Vagina (tissue), 2 donors: ENCODE results near the gene DPM1.

ENCODE experiments used
- POLR2A ChIP-seq, 2 donors: fragments of 450-650 bp; IDR thresholded peaks; one replicate each; pipeline ENCODE4 v1.6.1; 2017; ENCODE audit warnings: antibody characterized with exemption in 2 of 2, mild to moderate bottlenecking in 2 of 2, moderate library complexity in 2 of 2
- POLR2AphosphoS5 ChIP-seq, 2 donors: sonication (generic); formaldehyde crosslinking; IDR thresholded peaks; one replicate each; pipeline ENCODE4 v1.9.0; 2017; ENCODE audit warnings: antibody characterized with exemption in 2 of 2, mild to moderate bottlenecking in 2 of 2, low read depth in 1 of 2; ENCODE audit not compliant: insufficient read depth in 1 of 2
- TF ChIP-seq, protein P1 (sequence below), 3 experiments: fragments of 450-650 bp in 2 of 3; fragments of 200-600 bp in 1 of 3; sonication (generic) in 1 of 3; IDR thresholded peaks; one replicate each; pipeline ENCODE4 v1.5.1; 2017 to 2019; ENCODE audit warnings: antibody characterized with exemption in 3 of 3, mild to moderate bottlenecking in 2 of 3, moderate library complexity in 2 of 3

DNA sequence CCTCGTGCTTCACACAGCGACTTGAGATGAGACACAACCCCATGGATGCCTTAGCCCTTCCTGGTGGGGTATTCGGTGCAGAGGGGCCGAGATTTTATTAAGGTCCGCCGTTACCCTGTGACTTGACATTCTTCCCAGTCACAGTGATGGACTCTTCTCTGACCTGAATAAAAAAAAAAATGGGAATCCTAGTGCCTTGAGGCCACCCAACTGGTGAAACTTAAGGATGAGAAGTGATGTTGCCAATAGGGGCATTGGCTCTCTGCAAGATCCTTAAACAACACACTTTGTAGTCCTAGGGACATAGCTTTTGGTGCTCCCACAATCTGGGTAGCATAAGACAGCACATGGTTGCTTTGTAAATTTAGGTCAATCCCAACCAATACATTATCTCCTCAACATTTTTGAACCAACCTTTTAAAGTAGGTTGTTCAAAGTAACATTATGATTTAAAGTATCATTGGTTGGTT is 26.3 kb downstream of the DPM1 start:
- TF ChIP-seq, protein P1, sequence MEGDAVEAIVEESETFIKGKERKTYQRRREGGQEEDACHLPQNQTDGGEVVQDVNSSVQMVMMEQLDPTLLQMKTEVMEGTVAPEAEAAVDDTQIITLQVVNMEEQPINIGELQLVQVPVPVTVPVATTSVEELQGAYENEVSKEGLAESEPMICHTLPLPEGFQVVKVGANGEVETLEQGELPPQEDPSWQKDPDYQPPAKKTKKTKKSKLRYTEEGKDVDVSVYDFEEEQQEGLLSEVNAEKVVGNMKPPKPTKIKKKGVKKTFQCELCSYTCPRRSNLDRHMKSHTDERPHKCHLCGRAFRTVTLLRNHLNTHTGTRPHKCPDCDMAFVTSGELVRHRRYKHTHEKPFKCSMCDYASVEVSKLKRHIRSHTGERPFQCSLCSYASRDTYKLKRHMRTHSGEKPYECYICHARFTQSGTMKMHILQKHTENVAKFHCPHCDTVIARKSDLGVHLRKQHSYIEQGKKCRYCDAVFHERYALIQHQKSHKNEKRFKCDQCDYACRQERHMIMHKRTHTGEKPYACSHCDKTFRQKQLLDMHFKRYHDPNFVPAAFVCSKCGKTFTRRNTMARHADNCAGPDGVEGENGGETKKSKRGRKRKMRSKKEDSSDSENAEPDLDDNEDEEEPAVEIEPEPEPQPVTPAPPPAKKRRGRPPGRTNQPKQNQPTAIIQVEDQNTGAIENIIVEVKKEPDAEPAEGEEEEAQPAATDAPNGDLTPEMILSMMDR (IDR thresholded peaks at IDR 0.05), result no peak
- no peak for TF ChIP-seq POLR2A (IDR thresholded peaks at IDR 0.05)
- TF ChIP-seq POLR2AphosphoS5 (IDR thresholded peaks at IDR 0.05; ENCODE audit: insufficient read depth in 1 of 2, low read depth in 1 of 2), result no peak
